SK-N-SH treated with all-trans-retinoic acid at 6 μM for 48 hours (cell line): ENCODE measurements around the gene CANT1.

ENCODE experiments used
- ARNTL ChIP-seq: fragments of 450-650 bp; formaldehyde crosslinking; IDR thresholded peaks from 2 replicates; pipeline ENCODE4 v1.5.0; 2020; ENCODE audit warnings: low read depth, mild to moderate bottlenecking, moderate library complexity, borderline replicate concordance
- CREB5 ChIP-seq: fragments of 250-450 bp; sonication (Bioruptor Pico); IDR thresholded peaks from 2 replicates; pipeline ENCODE4 v1.5.1; 2020; ENCODE audit warnings: low read depth, mild to moderate bottlenecking, moderate library complexity
- CSRNP3 ChIP-seq: fragments of 250-450 bp; sonication (Bioruptor Pico); IDR thresholded peaks from 2 replicates; pipeline ENCODE4 v1.5.1; 2021; ENCODE audit warnings: mild to moderate bottlenecking, moderate library complexity
- ISL1 ChIP-seq: fragments of 250-450 bp; sonication (Bioruptor Pico); IDR thresholded peaks from 2 replicates; pipeline ENCODE4 v2.1.2; 2022; ENCODE audit warnings: mild to moderate bottlenecking, moderate library complexity
- PATZ1 ChIP-seq: fragments of 250-450 bp; sonication (Bioruptor Pico); IDR thresholded peaks from 2 replicates; pipeline ENCODE4 v1.8.0; 2020; ENCODE audit warnings: mild to moderate bottlenecking, moderate library complexity, borderline replicate concordance
- POU6F1 ChIP-seq: fragments of 250-450 bp; sonication (Bioruptor Pico); IDR thresholded peaks from 2 replicates; pipeline ENCODE4 v1.8.0; 2021; ENCODE audit warnings: low read depth, mild to moderate bottlenecking, moderate library complexity, borderline replicate concordance
- PPARA ChIP-seq: fragments of 250-450 bp; sonication (Bioruptor Pico); IDR thresholded peaks from 2 replicates; pipeline ENCODE4 v1.5.0; 2020; ENCODE audit warnings: mild to moderate bottlenecking, borderline replicate concordance
- SNAI2 ChIP-seq: fragments of 250-450 bp; sonication (Bioruptor Pico); IDR thresholded peaks from 2 replicates; pipeline ENCODE4 v1.5.0; 2020; ENCODE audit warnings: mild to moderate bottlenecking, moderate library complexity
- TOX ChIP-seq: fragments of 250-450 bp; sonication (Bioruptor Pico); IDR thresholded peaks from 2 replicates; pipeline ENCODE4 v1.8.0; 2021; ENCODE audit warnings: mild to moderate bottlenecking, moderate library complexity, borderline replicate concordance
- ZFP3 ChIP-seq: fragments of 250-450 bp; sonication (Bioruptor Pico); IDR thresholded peaks from 2 replicates; pipeline ENCODE4 v1.5.0; 2020; ENCODE audit warnings: mild to moderate bottlenecking, moderate library complexity
- ZFP30 ChIP-seq: fragments of 450-650 bp; formaldehyde crosslinking; IDR thresholded peaks from 2 replicates; pipeline ENCODE4 v1.5.0; 2022; ENCODE audit warnings: mild to moderate bottlenecking, moderate library complexity
- ZNF565 ChIP-seq: fragments of 450-650 bp; formaldehyde crosslinking; conservative IDR thresholded peaks from 2 replicates; pipeline ENCODE4 v1.5.0; 2020; ENCODE audit warnings: low read depth, mild to moderate bottlenecking, moderate library complexity
- ZNF8 ChIP-seq: fragments of 450-650 bp; formaldehyde crosslinking; IDR thresholded peaks from 2 replicates; pipeline ENCODE4 v1.5.0; 2020; ENCODE audit warnings: mild to moderate bottlenecking, moderate library complexity

- TF ChIP-seq ZNF565 (CRISPR knock-in tag) (no peak), TOX (CRISPR knock-in tag) (no peak), ZNF8 (CRISPR knock-in tag) (no peak), CSRNP3 (CRISPR knock-in tag) (no peak), POU6F1 (CRISPR knock-in tag) (no peak), ARNTL (CRISPR knock-in tag) (no peak), CREB5 (no peak), ISL1 (CRISPR knock-in tag) (no peak), PATZ1 (CRISPR knock-in tag) (no peak), PPARA (CRISPR knock-in tag) (no peak), SNAI2 (CRISPR knock-in tag) (no peak), ZFP3 (CRISPR knock-in tag) (no peak), ZFP30 (CRISPR knock-in tag) (no peak)
Measured at GRCh38 chr17:79046197-79046915, 36.8 kb upstream of the CANT1 start.
